ENCODE measurements around the gene ZNF609.
A peak's percentile ranks its signal among the peaks of the same experiment; 100 is the strongest.

ZNF609 gene

DNA sequence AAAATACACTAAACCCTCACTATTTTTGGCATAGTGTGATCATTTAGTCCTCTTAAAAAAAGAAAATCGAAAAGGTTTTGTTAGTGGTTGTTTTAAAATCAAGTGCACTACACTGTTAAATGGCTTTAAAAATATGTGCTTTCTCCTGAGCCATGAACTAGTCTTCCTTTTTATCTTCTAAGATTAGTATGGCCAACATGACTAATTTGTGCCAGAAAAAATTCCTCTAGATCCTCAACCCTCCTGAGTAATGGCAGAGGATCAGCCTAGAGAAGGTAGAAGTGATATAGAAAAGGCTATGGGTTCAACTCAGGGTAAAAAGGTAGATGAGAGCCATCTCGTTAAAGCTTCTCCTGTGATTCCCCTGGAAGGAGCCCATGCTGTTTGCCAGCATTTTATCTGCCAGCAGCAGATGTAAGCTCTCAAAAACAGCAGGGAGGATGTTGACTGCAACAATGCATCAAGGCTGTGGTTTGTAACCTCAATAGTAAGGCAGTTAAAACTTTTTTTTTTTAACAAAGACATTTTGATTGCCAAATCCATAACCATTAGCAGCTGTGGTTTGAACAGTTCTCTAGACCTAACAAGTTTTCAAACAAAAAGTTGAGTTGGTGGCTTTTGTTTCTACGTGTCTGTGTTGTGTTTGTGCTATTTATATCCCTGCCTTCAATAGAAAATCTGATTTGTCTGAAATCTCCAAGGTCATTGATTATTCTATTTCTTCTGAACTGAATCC is 30.2 kb upstream of the ZNF609 start:
- no peak overlapping the region for H3K4me3 ChIP-seq (replicated peaks; ENCODE audit: low read depth, low read length)
- DNase-seq (ENCODE audit: extremely low read depth, low read depth) = peak; percentile 88
- TF ChIP-seq, protein P1, sequence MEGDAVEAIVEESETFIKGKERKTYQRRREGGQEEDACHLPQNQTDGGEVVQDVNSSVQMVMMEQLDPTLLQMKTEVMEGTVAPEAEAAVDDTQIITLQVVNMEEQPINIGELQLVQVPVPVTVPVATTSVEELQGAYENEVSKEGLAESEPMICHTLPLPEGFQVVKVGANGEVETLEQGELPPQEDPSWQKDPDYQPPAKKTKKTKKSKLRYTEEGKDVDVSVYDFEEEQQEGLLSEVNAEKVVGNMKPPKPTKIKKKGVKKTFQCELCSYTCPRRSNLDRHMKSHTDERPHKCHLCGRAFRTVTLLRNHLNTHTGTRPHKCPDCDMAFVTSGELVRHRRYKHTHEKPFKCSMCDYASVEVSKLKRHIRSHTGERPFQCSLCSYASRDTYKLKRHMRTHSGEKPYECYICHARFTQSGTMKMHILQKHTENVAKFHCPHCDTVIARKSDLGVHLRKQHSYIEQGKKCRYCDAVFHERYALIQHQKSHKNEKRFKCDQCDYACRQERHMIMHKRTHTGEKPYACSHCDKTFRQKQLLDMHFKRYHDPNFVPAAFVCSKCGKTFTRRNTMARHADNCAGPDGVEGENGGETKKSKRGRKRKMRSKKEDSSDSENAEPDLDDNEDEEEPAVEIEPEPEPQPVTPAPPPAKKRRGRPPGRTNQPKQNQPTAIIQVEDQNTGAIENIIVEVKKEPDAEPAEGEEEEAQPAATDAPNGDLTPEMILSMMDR (IDR thresholded peaks at IDR 0.05; ENCODE audit: low read depth, low read length, missing control alignments) = no peak

DNA sequence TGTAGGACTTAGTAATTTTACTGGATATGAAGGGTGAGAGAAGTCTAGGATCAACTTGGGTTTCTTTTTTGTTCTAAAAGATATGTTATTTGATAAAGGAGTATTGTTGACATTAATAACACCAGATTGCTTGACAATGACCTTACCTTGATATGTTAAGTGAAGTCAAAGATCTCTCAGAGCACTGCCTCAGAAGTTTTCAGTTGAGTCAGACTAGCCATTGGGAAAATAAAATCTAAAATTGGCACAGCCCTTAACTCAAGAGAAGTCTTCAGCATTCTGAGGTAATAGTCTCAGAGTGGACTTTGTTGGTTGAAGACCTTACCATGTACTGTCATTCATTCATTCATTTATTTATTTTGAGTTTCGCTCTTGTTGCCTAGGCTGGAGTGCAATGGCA is 22.4 kb upstream of the ZNF609 start:
- TF ChIP-seq, protein P1 (IDR thresholded peaks at IDR 0.05; ENCODE audit: low read depth, low read length, missing control alignments) = no peak
- no peak overlapping the region for H3K4me3 ChIP-seq (replicated peaks; ENCODE audit: low read depth, low read length)
- DNase-seq (ENCODE audit: extremely low read depth, low read depth) = no peak

DNA sequence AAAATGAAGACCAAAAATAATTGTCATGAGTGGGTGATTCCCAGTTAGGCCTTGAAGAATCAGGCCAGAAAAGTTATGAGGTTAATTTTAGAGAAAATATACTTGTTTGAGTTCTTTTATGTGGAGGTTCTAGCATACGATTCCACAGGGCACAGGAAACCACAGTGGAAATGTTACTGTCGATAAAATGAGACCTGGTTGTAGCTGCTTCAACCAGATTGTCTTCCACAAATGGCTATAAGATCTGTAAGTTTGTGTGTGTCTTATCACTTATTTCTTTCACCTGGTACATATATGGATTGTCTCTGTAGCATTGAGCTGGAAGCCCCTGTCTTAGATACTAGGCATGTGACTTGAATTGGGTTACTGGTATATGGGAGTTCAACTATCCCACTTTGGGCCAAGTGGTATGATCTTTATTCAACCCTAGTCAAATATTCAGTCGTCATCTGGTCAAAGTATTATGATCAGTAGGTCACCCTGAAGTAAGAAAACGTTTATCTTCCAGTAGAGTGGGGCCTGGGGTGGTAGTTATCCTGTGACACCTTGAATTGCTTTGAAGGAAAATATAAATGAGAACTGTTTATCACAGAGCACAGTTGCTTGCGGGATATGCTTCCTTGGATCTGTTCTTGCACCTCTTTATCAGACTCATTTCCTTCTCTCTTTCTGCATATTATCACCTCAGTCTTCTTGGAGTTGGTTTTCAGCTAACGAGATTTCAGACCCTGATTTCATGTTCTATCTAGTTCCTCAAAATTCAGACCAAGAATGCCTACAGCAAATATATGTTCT is 21.5 kb upstream of the ZNF609 start:
- DNase-seq (ENCODE audit: extremely low read depth, low read depth) = no peak
- TF ChIP-seq, protein P1 (IDR thresholded peaks at IDR 0.05; ENCODE audit: low read depth, low read length, missing control alignments) = no peak
- no peak overlapping the region for H3K4me3 ChIP-seq (replicated peaks; ENCODE audit: low read depth, low read length)

DNA sequence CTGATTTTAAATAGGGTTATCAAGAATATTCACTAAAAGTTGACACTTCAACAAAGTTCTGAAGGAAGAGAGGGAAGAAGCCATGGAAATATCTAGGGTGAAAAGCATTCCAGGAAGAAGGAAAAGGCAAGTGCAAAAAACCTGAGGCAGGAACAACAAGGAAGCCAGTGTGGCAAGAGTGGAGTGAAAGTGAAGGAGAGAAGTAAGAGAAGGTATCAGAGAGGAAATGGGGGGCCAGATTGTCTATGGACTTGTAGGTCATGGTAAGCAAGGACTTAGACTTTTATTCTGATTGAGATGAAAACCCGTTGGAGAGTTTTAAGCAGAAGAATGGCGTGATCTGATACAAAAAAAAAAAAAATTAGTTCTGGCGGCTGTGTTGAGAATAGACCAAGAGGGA is 18.5 kb upstream of the ZNF609 start:
- TF ChIP-seq, protein P1 (IDR thresholded peaks at IDR 0.05; ENCODE audit: low read depth, low read length, missing control alignments) = no peak
- H3K4me3 ChIP-seq (replicated peaks; ENCODE audit: low read depth, low read length) = no peak overlapping the region
- no peak for DNase-seq (ENCODE audit: extremely low read depth, low read depth)

DNA sequence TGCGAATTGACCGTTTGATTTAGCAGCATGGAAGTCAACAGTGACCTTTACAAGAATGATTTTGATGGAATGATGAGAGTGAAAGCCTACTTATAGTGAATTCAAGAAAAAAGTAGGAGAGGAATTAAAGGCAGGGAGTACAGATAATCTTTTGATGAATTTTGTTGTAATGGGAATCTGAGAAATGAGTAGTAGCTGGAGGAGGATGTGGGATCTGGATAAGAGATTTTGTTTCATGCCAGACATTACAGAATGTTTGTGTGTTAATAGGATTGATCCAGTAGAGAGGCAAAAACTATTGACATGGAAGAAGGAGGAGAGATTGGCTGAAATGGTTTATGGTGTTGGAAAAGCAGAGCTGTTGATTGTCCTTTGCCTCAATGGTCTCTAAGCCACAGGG is 17.4 kb upstream of the ZNF609 start:
- no peak for DNase-seq (ENCODE audit: extremely low read depth, low read depth)
- no peak overlapping the region for H3K4me3 ChIP-seq (replicated peaks; ENCODE audit: low read depth, low read length)
- TF ChIP-seq, protein P1 (IDR thresholded peaks at IDR 0.05; ENCODE audit: low read depth, low read length, missing control alignments) = no peak

DNA sequence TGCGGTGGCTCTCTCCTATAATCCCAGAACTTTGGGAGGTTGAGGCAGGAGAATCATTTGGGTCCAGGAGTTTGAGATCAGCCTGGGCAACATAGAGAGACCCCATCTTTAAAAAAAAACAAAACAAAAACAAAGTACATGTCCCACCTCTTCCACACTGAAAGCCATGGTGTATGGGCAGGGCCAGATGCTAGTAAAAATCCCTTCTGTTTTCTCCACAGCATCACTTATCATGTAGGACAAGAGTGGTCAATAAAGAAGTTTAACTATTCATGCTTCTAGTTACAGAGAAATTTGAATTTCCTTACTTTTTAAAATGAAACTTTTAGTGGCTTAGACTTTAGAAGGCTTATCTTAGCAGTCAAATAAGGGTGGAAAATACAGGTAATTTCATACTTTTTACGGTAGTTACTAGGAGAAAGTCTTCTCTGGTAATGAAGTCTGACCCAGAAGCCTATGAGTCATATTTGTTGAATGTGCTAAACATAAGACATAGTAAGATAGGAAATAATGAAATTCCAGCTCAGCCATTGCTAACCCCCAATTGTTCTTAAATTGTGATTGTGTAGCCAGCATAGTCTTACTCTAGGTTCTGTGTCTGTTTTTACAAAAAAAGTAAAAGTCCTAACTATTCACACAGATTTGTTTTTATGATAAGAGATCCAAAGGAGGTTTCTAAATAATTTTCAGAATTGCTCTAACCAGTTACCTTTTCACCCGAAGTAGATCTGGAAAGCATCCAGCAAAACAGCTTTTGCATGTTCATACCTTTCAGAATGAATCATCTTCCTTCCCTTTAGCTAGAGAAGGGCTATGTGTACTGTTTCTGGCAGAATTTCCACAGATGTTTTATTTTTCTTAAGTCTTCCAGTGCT is 16.4 kb upstream of the ZNF609 start:
- no peak overlapping the region for H3K4me3 ChIP-seq (replicated peaks; ENCODE audit: low read depth, low read length)
- TF ChIP-seq, protein P1 (IDR thresholded peaks at IDR 0.05; ENCODE audit: low read depth, low read length, missing control alignments) = no peak
- DNase-seq (ENCODE audit: extremely low read depth, low read depth) = peak; percentile 56

Data from HFF-Myc (cell line).